ENCODE measurements around the gene RCL1.

- TF ChIP-seq CTCF (conservative IDR thresholded peaks at IDR 0.05) (no peak), ZFX (IDR thresholded peaks at IDR 0.05) (no peak)
These were observed 44.8 kb downstream of the RCL1 start for GRCh38 chr9:4837261-4838188.
